Activated naive CD4-positive, alpha-beta T cell treated with anti-CD3 and anti-CD28 coated beads, Interleukin-2, amount 50 U/mL, for 16 hours (primary cell): ENCODE measurements around the gene PHF23.

Experiments
- DNase-seq: peaks from one replicate; pipeline ENCODE4 v3.0.0-alpha.2; 2020

PHF23 gene

DNA sequence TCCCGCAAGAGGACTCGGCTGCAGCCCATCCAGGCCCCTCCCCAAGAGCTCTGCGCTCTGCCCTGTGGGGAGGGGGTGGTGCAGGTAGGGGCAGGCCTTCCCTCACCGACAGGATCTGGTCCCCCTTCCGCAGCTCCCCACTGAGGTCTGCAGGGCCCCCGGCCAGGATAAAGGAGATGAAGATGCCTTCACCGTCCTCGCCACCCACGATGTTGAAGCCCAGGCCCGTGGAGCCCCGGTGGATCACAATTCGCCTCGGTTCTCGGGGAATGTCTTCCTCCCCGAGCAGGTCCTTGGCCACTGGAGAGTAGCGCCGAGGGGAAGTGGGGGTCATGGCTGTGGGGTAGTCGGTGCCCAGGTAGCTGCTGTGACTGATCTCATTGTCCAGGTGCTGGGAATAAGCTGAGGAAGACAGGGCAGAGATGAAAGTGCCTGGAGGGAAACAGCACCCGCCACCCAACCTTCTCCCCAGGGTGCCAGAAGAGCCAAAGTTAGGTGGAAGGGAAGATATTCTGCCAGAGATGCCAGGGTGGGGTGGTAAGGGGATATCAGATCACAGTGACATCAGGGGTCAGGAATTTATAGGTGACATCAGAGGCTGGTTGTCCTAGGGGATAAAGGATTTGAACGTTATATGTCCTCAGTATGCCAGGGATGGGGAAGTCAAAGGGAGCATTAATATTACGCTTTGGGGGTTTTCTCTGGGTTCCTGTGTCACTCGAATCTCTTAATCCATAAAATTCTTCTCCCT lies 42.4 kb downstream of the PHF23 start:
- no peak for DNase-seq

DNA sequence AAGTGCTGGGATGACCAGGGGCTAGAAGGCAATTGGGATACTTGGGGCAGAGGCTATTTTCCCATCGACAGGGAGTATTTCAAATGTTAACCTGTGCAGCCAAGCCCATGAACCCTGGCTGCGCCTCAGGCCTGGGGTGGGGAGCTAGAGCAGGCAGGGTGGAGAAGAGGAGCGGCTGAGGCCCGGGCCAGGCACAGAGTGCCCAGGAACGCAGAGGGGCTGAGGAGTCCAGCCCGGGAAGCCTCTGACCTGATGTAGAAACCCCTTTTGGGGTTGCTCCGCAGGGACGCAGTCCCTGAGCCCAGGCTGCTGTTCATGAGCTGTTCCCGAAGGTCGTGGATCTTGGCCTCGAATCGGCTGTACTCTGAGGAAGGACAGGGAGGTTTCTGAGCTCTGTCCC lies 43.3 kb downstream of the PHF23 start:
- DNase-seq = no peak

DNA sequence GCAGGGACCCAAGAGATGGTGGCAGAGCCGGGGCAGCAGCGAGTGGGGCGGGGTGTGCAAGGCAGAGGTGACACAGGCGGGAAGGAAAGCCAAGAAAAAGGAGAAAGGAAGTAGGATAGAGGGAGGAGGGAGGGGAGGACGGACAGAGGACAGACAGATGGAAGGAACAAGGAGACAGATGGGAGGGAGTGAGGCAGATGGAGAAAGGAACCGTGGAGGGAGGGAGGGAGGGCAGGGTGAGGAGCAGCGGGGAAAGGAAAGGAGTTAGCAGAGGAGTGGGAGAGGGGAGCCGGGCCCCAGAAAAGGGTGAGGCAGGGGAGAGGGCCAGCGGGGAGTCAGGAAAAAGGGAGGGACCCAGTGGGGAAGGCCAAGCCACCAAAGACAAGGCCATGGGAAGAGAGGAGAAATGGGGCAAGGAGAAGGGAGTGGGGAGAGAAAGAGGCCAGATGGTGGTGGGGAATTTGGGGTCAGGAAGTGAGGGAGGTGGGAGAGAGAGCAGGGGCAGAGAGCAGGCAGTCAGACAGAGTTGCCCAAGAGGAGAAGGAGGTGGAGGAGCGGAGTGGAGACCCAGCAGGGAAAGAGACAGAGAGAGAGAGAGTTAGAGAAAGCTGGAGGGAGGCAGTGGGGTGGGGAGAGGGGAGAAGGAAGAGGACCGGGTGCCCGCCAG lies 46.9 kb downstream of the PHF23 start:
- DNase-seq = no peak

DNA sequence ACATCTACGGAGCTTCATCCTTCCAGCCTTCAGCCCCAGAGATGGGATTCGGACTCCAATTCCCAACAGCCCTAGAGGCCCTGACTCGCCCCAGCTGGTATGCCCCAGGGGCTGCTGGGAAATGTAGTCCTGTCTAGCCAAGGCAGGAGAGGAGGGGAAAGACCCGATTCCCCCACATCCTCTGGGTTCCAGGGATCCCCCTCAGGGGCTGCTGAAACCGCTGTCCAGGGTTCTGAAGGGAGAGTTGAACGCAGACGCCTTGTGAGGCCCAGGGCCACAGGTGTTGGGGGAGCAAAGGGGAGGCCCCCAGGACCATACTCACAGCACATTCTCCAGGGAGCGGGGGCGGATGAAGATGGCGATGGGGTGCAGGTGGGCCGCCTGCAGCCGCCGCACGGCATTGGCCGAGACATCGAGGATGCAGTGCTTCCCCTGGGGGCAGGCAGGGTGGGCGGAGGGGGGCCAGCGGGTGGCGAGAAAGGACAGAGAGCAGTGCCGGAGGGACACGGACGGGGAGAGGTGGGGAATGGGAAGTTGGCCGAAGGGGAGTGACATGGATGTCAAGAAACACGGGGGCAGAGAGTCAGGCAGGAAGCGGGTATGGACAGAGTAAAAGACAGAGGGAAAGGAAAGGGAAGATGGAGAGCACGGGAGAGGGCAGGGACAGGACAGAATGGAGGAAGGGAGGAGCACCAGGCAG lies 47.5 kb downstream of the PHF23 start:
- DNase-seq = peak; percentile 25

DNA sequence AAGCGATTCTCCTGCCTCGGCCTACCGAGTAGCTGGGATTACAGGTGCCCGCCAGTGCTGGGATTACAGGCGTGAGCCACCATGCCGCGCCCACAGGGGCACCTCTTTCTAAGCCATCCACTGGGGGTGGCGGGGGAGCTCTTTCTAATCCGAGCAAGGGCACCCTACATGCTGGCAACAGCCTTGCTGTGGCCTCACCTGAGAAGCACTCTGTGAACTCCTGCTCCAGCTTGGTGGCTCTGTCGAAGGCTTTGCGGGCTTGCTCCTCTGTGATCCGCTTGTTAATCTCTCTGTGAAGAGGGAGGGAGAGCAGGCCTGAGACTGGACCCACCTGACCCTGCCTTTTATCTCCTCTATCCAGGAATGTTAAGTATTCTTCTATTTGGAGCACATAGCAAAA lies 48.2 kb downstream of the PHF23 start:
- DNase-seq = no peak

DNA sequence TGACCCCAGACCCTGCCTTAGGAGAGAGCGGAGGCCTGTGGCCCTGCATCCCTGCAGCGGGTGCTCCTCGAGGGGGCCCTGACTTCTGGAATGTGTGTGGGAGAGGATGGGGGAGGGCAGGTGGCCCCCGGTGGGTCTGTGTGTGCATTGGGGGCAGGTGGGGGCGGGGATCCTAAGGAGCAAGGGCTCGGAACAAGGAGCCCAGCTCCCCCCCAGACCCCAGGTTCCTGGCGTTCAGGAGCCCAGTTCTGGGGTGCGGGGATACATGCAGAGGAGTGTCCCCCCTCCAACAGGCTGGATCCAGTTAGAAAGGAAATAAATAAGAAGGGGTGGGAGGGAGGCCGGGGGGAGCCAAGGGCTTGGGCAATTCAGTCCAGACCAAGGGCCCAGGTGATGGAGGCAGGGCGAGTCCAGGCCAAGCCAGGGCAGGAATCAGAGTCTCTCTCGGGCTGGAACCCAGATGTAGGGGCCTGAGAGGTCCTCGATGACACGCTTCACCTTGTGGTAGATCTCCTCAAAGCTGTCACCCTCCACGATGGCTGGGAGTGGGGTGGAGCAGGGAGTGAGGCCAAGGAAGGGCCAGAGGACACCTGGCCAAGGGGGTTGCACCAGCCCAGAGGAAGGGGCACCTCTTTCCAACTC lies 48.9 kb downstream of the PHF23 start:
- no peak for DNase-seq

DNA sequence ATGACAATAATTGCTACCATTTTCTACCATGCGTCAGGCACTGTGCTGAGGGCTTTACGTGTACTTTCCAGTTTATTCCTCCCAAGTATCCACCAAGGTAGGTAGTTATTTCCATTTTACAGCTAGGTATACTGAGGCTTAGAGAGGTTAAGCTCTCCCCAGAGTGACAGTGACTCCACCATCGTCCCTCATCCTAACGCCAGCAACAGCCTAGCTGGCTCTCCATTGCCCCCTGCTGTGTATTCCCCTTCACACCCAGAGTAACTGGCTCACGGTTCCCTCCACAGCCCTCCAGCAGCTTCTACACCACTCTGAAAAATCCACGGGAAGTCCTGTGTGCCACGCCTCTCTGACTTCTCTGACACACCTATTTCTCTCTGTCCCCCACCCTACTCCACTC lies 53.0 kb downstream of the PHF23 start:
- DNase-seq = no peak
